Subcutaneous adipose tissue (tissue), 4 donors: Measurements from ENCODE around the gene PACS2. TPM values are rescaled to one million over a fixed set of nuclear protein-coding genes. Genes with fewer than 3 reads are reported as not detected.

Experiments used
- CTCF ChIP-seq: fragments of 450-650 bp; IDR thresholded peaks from one replicate; pipeline ENCODE4 v1.5.1; 2016; ENCODE audit warnings: low read depth, mild to moderate bottlenecking, control low read depth, antibody characterized with exemption, moderate library complexity
- total RNA-seq, 4 donors: library from RNA; depleted of rRNA; stranded (reverse); fragments of >200 nt; gene quantifications; one replicate each; pipeline ENCODE4 v1.1.0, GENCODE V29; 2016

PACS2 gene
- total RNA-seq, 4 donors from 2014 or later: 37.2 to 124 (median 57.8) TPM

DNA sequence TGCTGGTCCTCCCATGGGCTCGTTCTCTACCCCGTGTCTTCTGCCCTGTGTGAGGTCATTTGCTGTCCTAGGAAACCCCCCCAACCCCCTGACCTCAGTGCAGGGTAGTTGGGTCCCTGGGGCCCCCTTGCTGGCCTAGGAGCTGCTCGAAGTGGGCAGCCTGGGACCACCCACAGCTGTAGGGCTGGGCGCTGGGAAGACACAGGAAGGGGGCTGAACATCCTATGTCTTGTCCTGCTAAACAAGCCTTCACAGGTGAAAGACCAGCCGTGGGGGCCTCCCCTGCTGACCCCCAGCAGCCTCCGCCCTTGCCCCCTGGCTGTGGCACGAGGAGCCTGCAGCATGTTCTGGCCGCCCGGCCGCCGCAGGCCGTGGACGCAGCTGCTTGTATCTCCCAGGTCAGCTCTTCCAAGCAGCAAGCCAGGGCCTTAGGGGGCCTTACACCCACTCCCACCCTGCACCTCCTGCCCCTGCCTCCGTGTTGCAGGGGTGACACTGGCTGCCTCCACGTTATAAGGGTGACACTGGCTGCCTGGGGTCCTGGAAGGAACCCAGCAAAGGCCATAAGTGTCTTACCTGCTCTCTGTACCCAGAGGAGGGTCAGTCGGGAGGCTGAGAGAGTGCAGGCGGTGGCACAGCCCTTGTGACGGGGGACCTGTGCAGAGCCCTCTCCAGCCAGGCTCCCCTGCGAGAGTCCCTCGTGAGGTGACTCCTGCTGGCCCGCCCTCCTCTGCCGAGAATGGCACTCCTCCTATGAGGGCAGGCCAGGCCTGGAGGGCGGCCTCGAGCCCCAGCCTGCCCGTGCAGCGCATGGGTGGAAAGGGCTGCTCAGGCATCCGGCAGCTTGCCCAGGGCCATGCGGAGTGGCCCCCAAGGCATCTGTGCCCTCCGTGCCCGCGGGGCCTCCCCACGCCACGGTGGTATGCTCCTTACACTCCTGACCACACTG lies 72.3 kb downstream of the PACS2 start:
- TF ChIP-seq CTCF: no peak

- TF ChIP-seq CTCF: no peak
Measured at GRCh38 chr14:105387530-105387922, 73.0 kb downstream of the PACS2 start.

- TF ChIP-seq CTCF: no peak
Measured at GRCh38 chr14:105388110-105388951, 73.8 kb downstream of the PACS2 start.

GRCh38 chr14:105388976-105389375 lies 74.4 kb downstream of the PACS2 start:
- TF ChIP-seq CTCF: no peak

DNA sequence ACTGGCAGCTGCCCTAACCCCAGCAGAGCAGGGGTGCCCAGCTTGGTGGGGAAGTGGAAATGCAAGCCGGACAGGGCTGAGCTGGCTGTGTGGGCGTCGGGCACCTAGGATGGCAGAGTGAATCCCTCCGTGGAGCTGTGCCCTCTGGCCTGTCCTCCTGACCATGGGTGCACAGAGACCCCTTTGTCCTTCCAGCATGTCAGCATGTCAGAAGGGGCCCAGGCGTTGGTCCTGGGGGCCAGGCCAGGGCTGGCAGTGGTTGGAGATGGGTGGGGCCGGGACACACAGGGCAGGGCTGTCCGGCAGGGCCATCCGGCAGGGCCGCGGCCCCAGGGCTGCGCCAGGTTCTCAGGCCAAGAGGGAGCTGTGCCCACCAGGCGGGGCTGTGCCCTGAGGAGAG lies 75.0 kb downstream of the PACS2 start:
- TF ChIP-seq CTCF: no peak

- TF ChIP-seq CTCF: no peak
Measured at GRCh38 chr14:105389976-105390848, 75.7 kb downstream of the PACS2 start.
